ENCODE measurements around the gene SLC4A5.

DNA sequence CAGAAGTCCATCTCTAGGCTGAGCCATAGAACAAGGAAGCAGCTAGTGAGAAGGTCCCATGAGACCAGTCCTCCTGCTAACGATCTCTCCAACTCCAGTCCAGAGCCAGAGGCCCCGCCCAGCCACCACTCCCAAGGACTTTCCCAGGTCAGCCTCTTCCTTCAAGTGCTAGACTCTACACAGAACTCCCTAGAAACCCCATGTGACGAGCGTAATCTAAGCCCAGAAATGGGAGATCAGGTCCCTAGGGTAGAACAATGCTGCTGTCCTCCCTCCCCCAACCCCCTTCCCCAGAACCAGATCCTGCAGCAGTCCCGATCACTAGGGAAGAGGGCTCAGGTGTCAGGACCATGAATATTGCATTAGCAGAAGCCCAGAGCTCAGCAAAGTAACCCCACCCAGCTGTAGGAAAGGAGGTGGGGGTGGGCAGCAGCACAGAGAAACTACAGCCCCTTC is 30.0 kb upstream of the SLC4A5 start:
- TF ChIP-seq POLR2A (IDR thresholded peaks at IDR 0.05) (no peak), CTCF (IDR thresholded peaks at IDR 0.05) (no peak)

Data from thyroid gland (tissue), 4 donors.